Hepatocyte (in vitro differentiated cells): Measurements from ENCODE around the gene SEMA4C.

ENCODE experiments used
- CTCF ChIP-seq: fragments of 200-600 bp; sonication (generic); IDR thresholded peaks from 2 replicates; pipeline ENCODE4 v1.5.1; 2016; ENCODE audit warnings: antibody characterized with exemption, mild to moderate bottlenecking; ENCODE audit not compliant: poor library complexity
- EZH2 ChIP-seq: fragments of 200-600 bp; sonication (generic); IDR thresholded peaks from 2 replicates; pipeline ENCODE4 v1.6.1; 2016; ENCODE audit warnings: antibody characterized with exemption, mild to moderate bottlenecking, borderline replicate concordance

DNA sequence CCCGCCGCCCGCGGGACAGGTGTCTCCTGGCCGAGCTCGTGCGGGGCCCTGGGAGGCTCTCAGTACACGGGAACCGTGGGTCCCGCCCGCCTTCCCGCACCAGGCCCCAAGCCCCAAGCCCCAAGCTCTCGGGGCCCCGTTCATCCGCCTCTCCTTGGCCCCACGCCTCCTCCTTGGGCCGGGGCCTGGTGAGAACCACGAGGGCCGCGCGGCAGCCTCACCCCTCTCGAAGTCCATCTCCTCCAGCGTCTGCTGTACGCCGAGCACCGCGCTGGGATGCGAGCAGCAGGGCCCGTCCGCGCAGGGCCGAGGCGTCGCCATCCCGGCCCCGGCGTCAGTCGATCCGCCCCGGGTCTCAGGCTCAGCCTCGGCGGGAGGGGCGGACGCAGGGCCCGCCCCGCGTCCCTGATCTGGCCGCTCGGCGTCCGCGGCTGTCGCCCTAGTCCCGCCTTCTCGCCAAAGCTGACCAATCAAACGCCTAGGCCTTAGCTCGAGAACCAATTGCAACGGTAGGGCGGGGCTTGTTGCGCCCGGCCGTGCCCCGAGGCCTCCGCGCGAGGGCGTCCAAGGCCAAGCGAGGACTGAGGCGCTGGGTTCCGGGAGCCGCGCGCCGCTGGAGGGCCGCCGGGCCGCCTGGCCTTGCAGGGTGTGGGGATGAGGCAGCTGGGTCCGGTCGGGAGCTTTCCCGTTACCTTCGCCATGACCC lies 12.1 kb downstream of the SEMA4C start, which contains the start of gene ANKRD39:
- no peak for TF ChIP-seq EZH2
- TF ChIP-seq CTCF = peak; percentile 94
